ENCODE data around the gene SYT9.

The SYT9 gene

GRCh38 chr11:7347611-7348431 lies 96.1 kb downstream of the SYT9 start:
- H3K4me3 ChIP-seq (ENCODE audit: low read length), result no peak overlapping the region
- no peak for TF ChIP-seq ZNF274 (IDR thresholded peaks at IDR 0.05; ENCODE audit: low read depth, low read length)

- TF ChIP-seq ZNF274 (IDR thresholded peaks at IDR 0.05; ENCODE audit: low read depth, low read length), result no peak
Observed at GRCh38 chr11:7348432-7349304, 97.0 kb downstream of the SYT9 start.

GRCh38 chr11:7351228-7351627 lies 99.5 kb downstream of the SYT9 start:
- H3K4me3 ChIP-seq (ENCODE audit: low read length), result no peak overlapping the region
- TF ChIP-seq ZNF274 (IDR thresholded peaks at IDR 0.05; ENCODE audit: low read depth, low read length), result no peak

More at GRCh38 chr11:7348432-7349304, 97.0 kb downstream of the SYT9 start:
- no peak overlapping the region for H3K4me3 ChIP-seq (ENCODE audit: low read length)

GRCh38 chr11:7353100-7353499 lies 101.4 kb downstream of the SYT9 start:
- no peak for TF ChIP-seq ZNF274 (IDR thresholded peaks at IDR 0.05; ENCODE audit: low read depth, low read length)
- no peak overlapping the region for H3K4me3 ChIP-seq (ENCODE audit: low read length)

- no peak for TF ChIP-seq ZNF274 (IDR thresholded peaks at IDR 0.05; ENCODE audit: low read depth, low read length)
- no peak overlapping the region for H3K4me3 ChIP-seq (ENCODE audit: low read length)
Observed at GRCh38 chr11:7364660-7365059, 113.0 kb downstream of the SYT9 start.

GRCh38 chr11:7367803-7368202 lies 116.1 kb downstream of the SYT9 start:
- no peak overlapping the region for H3K4me3 ChIP-seq (ENCODE audit: low read length)
- no peak for TF ChIP-seq ZNF274 (IDR thresholded peaks at IDR 0.05; ENCODE audit: low read depth, low read length)

- TF ChIP-seq ZNF274 (IDR thresholded peaks at IDR 0.05; ENCODE audit: low read depth, low read length), result no peak
- H3K4me3 ChIP-seq (ENCODE audit: low read length), result no peak overlapping the region
Observed at GRCh38 chr11:7376386-7376785, 124.7 kb downstream of the SYT9 start.

- no peak overlapping the region for H3K4me3 ChIP-seq (ENCODE audit: low read length)
- TF ChIP-seq ZNF274 (IDR thresholded peaks at IDR 0.05; ENCODE audit: low read depth, low read length), result no peak
Observed at GRCh38 chr11:7381937-7382336, 130.2 kb downstream of the SYT9 start.

GRCh38 chr11:7383406-7383805 lies 131.7 kb downstream of the SYT9 start:
- TF ChIP-seq ZNF274 (IDR thresholded peaks at IDR 0.05; ENCODE audit: low read depth, low read length), result no peak
- no peak overlapping the region for H3K4me3 ChIP-seq (ENCODE audit: low read length)

- H3K4me3 ChIP-seq (ENCODE audit: low read length), result no peak overlapping the region
- TF ChIP-seq ZNF274 (IDR thresholded peaks at IDR 0.05; ENCODE audit: low read depth, low read length), result no peak
Observed at GRCh38 chr11:7384691-7385090, 133.0 kb downstream of the SYT9 start.

- no peak overlapping the region for H3K4me3 ChIP-seq (ENCODE audit: low read length)
- TF ChIP-seq ZNF274 (IDR thresholded peaks at IDR 0.05; ENCODE audit: low read depth, low read length), result no peak
Observed at GRCh38 chr11:7385532-7385931, 133.8 kb downstream of the SYT9 start.

GRCh38 chr11:7413961-7414915 lies 162.5 kb downstream of the SYT9 start:
- no peak for TF ChIP-seq ZNF274 (IDR thresholded peaks at IDR 0.05; ENCODE audit: low read depth, low read length)
- no peak overlapping the region for H3K4me3 ChIP-seq (ENCODE audit: low read length)

- no peak overlapping the region for H3K4me3 ChIP-seq (ENCODE audit: low read length)
- no peak for TF ChIP-seq ZNF274 (IDR thresholded peaks at IDR 0.05; ENCODE audit: low read depth, low read length)
Observed at GRCh38 chr11:7414973-7415817, 163.5 kb downstream of the SYT9 start.
